ENCODE measurements around the gene UGCG.
A peak's percentile ranks its signal among the peaks of the same experiment; 100 is the strongest.
"Not testable (repeated sequence)": the region's sequence is repeated elsewhere in the genome, so short reads cannot be mapped to it uniquely, and the experiment has no call there.

Gene UGCG

DNA sequence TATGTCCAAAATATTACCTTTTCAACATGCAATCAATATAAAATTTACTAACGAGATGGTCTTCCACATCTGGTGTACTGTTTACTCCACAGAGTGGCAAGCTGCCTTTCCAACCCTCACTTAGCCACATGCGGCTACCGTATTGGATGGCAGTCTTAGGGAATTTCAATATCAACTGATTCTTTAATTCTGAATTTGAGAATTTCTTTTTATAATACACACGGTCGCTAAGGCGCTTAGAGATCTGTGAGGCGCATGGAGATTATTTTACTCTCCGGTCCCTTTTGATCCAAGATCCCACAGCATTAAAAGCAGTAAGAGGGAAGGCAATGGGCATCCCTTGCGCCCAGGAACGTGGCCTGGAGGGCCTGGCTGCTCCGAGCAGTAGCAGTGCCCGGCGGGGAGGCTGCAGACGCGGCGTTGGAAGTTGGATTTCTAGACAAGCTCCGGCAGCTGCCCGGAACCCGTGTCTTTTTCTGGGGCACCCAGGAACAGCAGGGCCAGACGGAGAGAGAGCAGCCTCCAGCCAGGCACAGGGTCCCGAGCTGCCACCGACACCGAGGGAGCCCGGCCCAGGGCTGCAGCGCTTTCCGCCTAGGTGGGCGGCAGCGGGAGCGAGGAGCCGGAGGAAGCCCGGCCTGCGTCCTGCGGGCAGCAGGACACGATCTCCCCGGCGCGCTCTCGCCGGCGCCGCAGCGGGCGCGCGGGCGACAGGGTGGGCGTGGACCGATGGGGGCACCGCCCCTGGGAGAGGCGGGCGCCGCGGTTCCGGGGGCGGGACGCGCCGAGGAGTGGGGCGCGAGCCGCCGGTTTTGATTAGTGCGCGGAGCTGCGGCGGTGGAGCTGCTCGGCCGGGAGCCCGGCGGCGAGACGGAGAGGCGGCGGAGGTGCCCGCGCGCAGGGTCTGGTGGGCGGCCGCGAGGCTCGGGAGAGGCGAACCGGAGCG lies at the start of gene UGCG:
Gene UGCG (plus strand): TSS at position 819 of the 946 bp plus-strand sequence. CDS start 402 bp downstream, outside the sequence.
- DNase-seq (ENCODE audit: low read depth, low spot score) = peak; percentile 91

DNA sequence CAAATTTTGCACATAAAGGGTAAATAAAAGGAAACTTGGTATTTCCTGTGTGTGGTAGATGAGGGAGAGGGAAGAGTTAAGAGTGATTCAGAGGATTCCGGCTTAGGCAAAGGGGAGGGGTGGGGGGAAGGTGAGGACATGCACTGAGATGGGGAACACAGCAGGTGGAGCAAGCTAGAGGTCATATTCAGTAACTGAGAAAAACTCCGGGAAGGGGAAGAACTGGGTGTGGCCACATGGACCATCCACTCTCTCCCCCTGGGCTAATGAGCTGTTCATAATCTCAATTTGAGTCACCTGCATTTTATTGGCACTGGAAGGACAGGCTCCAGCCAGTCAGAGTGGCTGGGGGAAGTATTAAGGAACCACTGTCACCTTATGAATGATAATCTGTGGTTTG lies 45.1 kb upstream of the UGCG start:
- no peak for DNase-seq (ENCODE audit: low read depth, low spot score)

DNA sequence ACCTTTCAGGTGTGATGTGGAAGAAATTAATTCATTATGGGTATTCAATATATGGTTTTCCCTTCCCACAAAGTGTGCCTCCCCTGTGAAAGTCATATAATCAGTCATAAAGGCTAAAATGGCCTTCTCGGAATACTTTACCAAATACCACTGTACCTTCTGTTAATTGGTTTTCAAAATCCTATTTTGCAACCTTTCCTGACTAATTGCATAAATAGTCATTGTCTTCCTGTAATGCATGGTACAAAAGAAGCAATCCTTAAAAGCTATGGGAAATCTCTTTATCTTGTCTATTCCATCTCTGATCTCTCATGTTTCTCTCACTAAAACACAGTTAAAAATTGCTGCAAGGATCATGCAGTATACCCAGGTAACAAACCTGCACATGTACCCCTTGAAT lies 44.3 kb upstream of the UGCG start:
- no peak for DNase-seq (ENCODE audit: low read depth, low spot score)

DNA sequence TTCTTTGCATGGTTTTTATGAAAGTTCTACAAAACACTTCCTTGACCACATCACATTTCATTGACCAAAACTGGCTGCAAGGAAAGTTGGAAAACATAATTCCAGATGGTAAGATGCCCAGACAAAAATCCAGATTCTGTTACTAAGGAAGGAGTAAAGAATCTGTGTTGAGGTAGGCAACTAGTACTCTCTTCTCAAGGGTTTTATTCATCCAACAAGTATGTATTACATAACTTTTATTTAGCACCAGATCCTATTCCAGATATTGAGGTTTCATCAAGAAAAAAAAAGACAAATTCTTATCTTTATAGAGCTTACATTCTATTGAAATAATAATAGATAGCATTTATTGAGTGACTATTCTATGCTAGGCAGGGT lies 43.2 kb upstream of the UGCG start:
- no peak for DNase-seq (ENCODE audit: low read depth, low spot score)

DNA sequence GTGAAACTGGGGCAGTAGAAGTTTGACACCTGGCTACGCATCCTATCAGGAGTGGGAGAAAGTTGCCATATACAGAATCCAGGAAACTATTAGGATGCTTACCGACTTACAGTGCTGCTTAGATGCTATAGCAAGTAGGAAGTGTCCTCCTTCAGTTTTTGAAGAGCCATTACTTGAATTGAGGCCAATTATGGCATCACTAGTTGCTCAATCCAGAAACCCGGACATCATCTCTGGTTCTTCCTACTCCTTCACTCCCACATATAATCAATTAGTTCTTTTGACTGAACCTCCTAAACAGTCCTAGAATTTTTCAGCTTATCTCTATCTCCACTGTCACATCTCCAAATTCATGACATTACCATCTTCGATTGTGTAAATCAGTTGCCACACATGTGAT lies 41.8 kb upstream of the UGCG start:
- DNase-seq (ENCODE audit: low read depth, low spot score) = no peak

GRCh38 chr9:111857555-111858211 lies 38.9 kb upstream of the UGCG start:
- DNase-seq (ENCODE audit: low read depth, low spot score) = no peak

- no peak for DNase-seq (ENCODE audit: low read depth, low spot score)
Measured at GRCh38 chr9:111860443-111860842, 36.2 kb upstream of the UGCG start.

DNA sequence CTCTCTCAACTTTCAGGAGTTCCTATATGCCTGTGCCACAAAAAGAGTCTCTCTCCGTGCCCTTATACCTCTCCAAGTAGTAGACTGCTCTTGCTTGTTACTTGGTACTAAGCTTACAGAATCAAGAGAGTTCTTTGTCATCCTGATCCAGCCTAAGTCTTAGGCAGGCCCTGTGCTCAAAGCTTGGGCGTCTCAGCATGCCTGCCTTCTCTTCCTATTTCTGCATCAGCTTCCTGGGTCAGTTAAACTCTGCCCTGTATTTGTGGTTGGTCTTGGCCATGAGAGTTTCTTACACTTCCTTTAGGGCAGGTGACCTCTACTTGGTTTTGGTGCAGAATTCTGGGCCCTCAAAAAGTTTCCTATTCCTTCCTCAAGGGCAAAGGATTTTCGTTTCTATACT lies 33.0 kb upstream of the UGCG start:
- no peak for DNase-seq (ENCODE audit: low read depth, low spot score)

- no peak for DNase-seq (ENCODE audit: low read depth, low spot score)
Measured at GRCh38 chr9:111866976-111867375, 29.6 kb upstream of the UGCG start.

- DNase-seq (ENCODE audit: low read depth, low spot score) = peak; percentile 72
Measured at GRCh38 chr9:111868475-111868874, 28.1 kb upstream of the UGCG start.

- DNase-seq (ENCODE audit: low read depth, low spot score) = no peak
Measured at GRCh38 chr9:111870774-111871498, 25.7 kb upstream of the UGCG start.

DNA sequence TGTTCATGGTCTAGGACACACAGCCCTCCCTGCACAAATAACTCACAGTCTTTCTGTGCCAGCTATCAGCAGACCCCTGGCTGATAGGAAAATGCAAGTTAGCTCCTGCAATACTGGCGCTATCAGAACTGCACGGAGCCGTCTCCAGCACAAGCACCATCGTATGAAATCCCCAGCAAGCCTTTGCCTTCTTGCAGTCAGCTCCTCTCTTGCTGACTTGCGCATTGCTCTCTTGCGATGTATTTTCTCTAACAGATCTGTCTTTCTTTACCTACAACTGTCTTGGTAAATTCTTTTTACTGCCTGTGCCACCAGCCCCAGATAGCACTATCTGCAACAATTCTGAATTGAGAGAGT lies 25.1 kb upstream of the UGCG start:
- DNase-seq (ENCODE audit: low read depth, low spot score) = no peak

DNA sequence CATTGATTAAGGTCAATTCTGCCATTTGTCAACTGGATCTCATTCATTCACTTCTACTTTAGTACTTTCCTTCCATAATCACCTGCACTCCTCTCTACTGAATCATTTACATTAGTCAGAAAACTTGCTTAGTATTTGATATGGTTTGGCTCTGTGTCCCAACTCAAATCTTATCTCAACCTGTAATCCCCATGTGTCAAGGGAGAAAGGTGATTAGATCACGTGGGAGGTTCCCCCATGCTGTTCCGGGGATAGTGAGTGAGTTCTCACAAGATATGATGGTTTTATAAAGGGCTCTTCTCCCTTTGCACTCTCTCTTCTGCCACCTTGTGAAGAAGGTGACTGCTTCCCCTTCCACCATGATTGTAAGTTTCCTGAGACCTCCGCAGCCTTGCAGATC lies 23.7 kb upstream of the UGCG start:
- DNase-seq (ENCODE audit: low read depth, low spot score) = no peak

DNA sequence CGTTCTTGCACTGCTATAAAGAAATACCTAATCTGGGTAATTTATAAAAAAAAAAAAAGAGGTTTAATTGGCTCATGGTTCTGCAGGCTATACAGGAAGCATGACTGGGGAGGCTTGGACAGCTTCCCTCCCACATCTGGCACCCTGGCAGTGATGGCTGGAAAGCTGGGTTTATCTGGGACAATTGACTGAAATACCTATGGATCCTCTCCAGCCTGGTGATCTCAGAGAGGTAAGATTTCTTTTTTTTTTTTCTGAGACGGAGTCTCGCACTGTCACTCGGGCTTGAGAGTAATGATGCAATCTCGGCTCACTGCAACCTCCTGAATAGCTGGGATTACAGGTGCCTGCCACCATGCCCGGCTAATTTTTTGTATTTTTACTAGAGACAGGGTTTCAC lies 22.7 kb upstream of the UGCG start:
- DNase-seq (ENCODE audit: low read depth, low spot score) = no peak

DNA sequence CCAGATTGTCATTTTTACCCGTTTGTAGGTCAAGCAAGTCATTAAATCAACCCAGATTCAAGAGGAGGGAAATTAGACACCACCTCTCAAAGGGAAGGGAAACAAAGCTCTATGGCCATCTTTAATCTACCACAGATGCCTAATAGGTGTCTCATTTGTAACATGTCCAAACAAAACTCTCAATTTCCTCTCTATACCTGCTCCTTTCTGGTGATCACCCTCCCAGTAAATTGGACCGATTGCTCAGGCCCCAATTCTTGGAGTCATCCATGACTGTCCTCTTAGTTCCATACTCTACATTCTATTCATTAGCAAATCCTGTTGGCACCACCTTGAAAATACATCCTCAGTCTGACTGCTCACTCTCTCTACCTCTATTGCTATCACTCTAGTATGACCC lies 22.1 kb upstream of the UGCG start:
- DNase-seq (ENCODE audit: low read depth, low spot score) = no peak

GRCh38 chr9:111875291-111875690 lies 21.3 kb upstream of the UGCG start:
- DNase-seq (ENCODE audit: low read depth, low spot score) = not testable (repeated sequence)

DNA sequence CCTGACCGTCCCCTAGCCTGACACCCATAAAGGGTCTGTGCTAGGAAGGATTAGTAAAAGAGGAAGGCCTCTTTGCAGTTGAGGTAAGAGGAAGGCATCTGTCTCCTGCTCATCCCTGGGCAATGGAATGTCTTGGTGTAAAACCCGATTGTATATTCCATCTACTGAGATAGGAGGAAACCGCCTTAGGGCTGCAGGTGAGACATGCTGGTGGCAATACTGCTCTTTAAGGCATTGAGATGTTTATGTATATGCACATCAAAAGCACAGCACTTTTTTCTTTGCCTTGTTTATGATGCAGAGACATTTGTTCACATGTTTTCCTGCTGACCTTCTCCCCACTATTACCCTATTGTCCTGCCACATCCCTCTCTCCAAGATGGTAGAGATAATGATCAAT lies 20.9 kb upstream of the UGCG start:
- peak; percentile 35 for DNase-seq (ENCODE audit: low read depth, low spot score)

DNA sequence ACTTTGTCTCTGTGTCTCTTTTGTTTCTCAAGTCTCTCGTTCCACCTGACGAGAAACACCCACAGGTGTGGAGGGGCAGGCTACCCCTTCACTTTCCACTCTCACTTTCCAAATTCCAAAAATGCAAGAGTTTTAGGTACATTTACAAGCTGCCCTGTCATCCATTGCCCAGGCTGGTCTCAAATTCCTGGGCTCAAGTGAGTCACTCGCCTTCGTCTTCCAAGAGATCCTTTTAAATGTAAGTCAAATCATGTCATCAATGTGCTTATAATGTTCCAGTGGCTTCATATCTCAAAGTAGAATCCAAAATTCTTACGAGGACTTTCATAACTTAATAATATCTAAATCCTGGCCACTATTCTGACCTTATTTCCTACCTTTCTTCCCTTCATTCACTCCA lies 20.4 kb upstream of the UGCG start:
- no peak for DNase-seq (ENCODE audit: low read depth, low spot score)

GRCh38 chr9:111877420-111877819 lies 19.2 kb upstream of the UGCG start:
- no peak for DNase-seq (ENCODE audit: low read depth, low spot score)

DNA sequence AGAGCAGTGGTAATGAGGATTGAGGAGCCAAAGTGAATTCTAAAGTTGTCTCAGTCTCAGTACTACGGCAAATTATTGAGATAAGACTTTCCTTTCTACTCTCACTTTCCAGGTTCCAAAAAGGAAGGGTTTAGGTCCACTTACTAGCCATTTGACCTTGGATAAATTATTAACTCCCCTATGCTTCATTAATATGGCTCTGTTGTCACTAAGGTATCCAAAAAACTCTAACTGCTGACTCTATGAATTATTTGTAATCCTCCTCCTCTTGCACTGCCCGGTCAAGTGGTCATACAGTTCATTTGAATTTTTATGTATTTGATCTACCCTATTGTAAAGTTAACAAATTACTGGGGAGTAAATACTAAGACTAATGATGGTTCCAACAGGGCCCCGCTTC lies 17.7 kb upstream of the UGCG start:
- no peak for DNase-seq (ENCODE audit: low read depth, low spot score)

- no peak for DNase-seq (ENCODE audit: low read depth, low spot score)
Measured at GRCh38 chr9:111886983-111887718, 9.5 kb upstream of the UGCG start.

GRCh38 chr9:111890334-111890733 lies 6.3 kb upstream of the UGCG start:
- no peak for DNase-seq (ENCODE audit: low read depth, low spot score)
